Measurements from ENCODE around the gene GALNT2. TPM values are rescaled to one million over a fixed set of nuclear protein-coding genes. Genes with fewer than 3 reads are reported as not detected.

The GALNT2 gene
- total RNA-seq, 1 experiment from 2014 or later: 62.2 TPM

- Mint-ChIP-seq H3K4me3 (ENCODE audit: unreplicated experiment) (no peak overlapping the region), H3K9me3 (ENCODE audit: unreplicated experiment) (no peaks in the 10 kb centered on the region), H3K4me1 (ENCODE audit: low read depth, unreplicated experiment) (no peaks in the 10 kb centered on the region), H3K27ac (ENCODE audit: unreplicated experiment) (no peak overlapping the region), H3K27me3 (ENCODE audit: insufficient read depth, unreplicated experiment) (peaks cover 4% of the 10 kb centered on the region), H3K36me3 (ENCODE audit: insufficient read depth, unreplicated experiment) (no peaks in the 10 kb centered on the region)
- Histone ChIP-seq H3K36me3 (ENCODE audit: control insufficient read depth, insufficient read depth, low read length) (no peaks in the 10 kb centered on the region), H3K4me3 (ENCODE audit: low read depth, low read length) (no peak overlapping the region), H3K4me1 (no peaks in the 10 kb centered on the region), H3K9me3 (no peaks in the 10 kb centered on the region), H3K27me3 (replicated peaks; ENCODE audit: control insufficient read depth, insufficient read depth, low read length) (no peaks in the 10 kb centered on the region)
- ChIA-PET CTCF (no interaction called here), POLR2A (no interaction called here)
- BruUV-seq (replicated peaks): no TSS peak
- TF ChIP-seq CTCF (IDR thresholded peaks at IDR 0.05; ENCODE audit: insufficient read depth in 1 of 2, low read depth in 1 of 2, low read length in 1 of 2, severe bottlenecking in 1 of 2, unreplicated experiment in 1 of 2): no peak
- no peak for DNase-seq
- intact Hi-C loops (cut with micrococcal nuclease; ENCODE audit: unreplicated experiment): no loop called here
These were observed 224.9 kb downstream of the GALNT2 start for GRCh38 chr1:230291731-230292620.

- H3K27me3 Mint-ChIP-seq (ENCODE audit: insufficient read depth, unreplicated experiment): peaks cover 4% of the 10 kb centered on the region
- H3K4me3 ChIP-seq (ENCODE audit: low read depth, low read length): no peak overlapping the region
- POLR2A ChIA-PET: no interaction called here
- no peak overlapping the region for H3K27ac Mint-ChIP-seq (ENCODE audit: unreplicated experiment)
- BruUV-seq (replicated peaks): no TSS peak
- no peaks in the 10 kb centered on the region for H3K9me3 ChIP-seq
- H3K36me3 Mint-ChIP-seq (ENCODE audit: insufficient read depth, unreplicated experiment): no peaks in the 10 kb centered on the region
- no peaks in the 10 kb centered on the region for H3K9me3 Mint-ChIP-seq (ENCODE audit: unreplicated experiment)
- intact Hi-C loops (cut with micrococcal nuclease; ENCODE audit: unreplicated experiment): no loop called here
- H3K27me3 ChIP-seq (replicated peaks; ENCODE audit: control insufficient read depth, insufficient read depth, low read length): no peaks in the 10 kb centered on the region
- no peak overlapping the region for H3K4me3 Mint-ChIP-seq (ENCODE audit: unreplicated experiment)
- TF ChIP-seq CTCF (IDR thresholded peaks at IDR 0.05; ENCODE audit: insufficient read depth in 1 of 2, low read depth in 1 of 2, low read length in 1 of 2, severe bottlenecking in 1 of 2, unreplicated experiment in 1 of 2): no peak
- H3K4me1 ChIP-seq: no peaks in the 10 kb centered on the region
- CTCF ChIA-PET: no interaction called here
- H3K36me3 ChIP-seq (ENCODE audit: control insufficient read depth, insufficient read depth, low read length): no peaks in the 10 kb centered on the region
- no peak for DNase-seq
- H3K4me1 Mint-ChIP-seq (ENCODE audit: low read depth, unreplicated experiment): no peaks in the 10 kb centered on the region
These were observed 225.8 kb downstream of the GALNT2 start for GRCh38 chr1:230292689-230293389.

GRCh38 chr1:230293390-230293700, 226.3 kb downstream of the GALNT2 start:
- no peaks in the 10 kb centered on the region for H3K9me3 ChIP-seq
- CTCF ChIA-PET: no interaction called here
- H3K4me3 Mint-ChIP-seq (ENCODE audit: unreplicated experiment): no peak overlapping the region

More at GRCh38 chr1:230293390-230293700, 226.3 kb downstream of the GALNT2 start:
- TF ChIP-seq CTCF (IDR thresholded peaks at IDR 0.05; ENCODE audit: insufficient read depth in 1 of 2, low read depth in 1 of 2, low read length in 1 of 2, severe bottlenecking in 1 of 2, unreplicated experiment in 1 of 2): no peak
- no peaks in the 10 kb centered on the region for H3K9me3 Mint-ChIP-seq (ENCODE audit: unreplicated experiment)
- no peaks in the 10 kb centered on the region for H3K36me3 Mint-ChIP-seq (ENCODE audit: insufficient read depth, unreplicated experiment)
- H3K36me3 ChIP-seq (ENCODE audit: control insufficient read depth, insufficient read depth, low read length): no peaks in the 10 kb centered on the region
- no TSS peak for BruUV-seq (replicated peaks)
- no peak for DNase-seq
- H3K4me1 Mint-ChIP-seq (ENCODE audit: low read depth, unreplicated experiment): no peaks in the 10 kb centered on the region
- no peaks in the 10 kb centered on the region for H3K4me1 ChIP-seq
- no peaks in the 10 kb centered on the region for H3K27me3 ChIP-seq (replicated peaks; ENCODE audit: control insufficient read depth, insufficient read depth, low read length)
- H3K27ac Mint-ChIP-seq (ENCODE audit: unreplicated experiment): no peak overlapping the region
- intact Hi-C loops (cut with micrococcal nuclease; ENCODE audit: unreplicated experiment): no loop called here
- H3K27me3 Mint-ChIP-seq (ENCODE audit: insufficient read depth, unreplicated experiment): peaks cover 4% of the 10 kb centered on the region
- POLR2A ChIA-PET: no interaction called here
- no peak overlapping the region for H3K4me3 ChIP-seq (ENCODE audit: low read depth, low read length)
